ENCODE data around the gene C1QTNF12.
"Not testable (repeated sequence)": the region's sequence is repeated elsewhere in the genome, so short reads cannot be mapped to it uniquely, and the experiment has no call there.

Gene C1QTNF12

GRCh38 chr1:1259540-1259939, 13.0 kb upstream of the C1QTNF12 start:
- DNase-seq (ENCODE audit: low spot score), result no peak

- no peak for DNase-seq (ENCODE audit: low spot score)
These were observed 12.6 kb upstream of the C1QTNF12 start for GRCh38 chr1:1259119-1259488.

GRCh38 chr1:1256956-1257871, 10.7 kb upstream of the C1QTNF12 start:
- no peak for DNase-seq (ENCODE audit: low spot score)

- DNase-seq (ENCODE audit: low spot score), result no peak
These were observed 9.1 kb upstream of the C1QTNF12 start for GRCh38 chr1:1255611-1256010.

- no peak for DNase-seq (ENCODE audit: low spot score)
These were observed 8.6 kb upstream of the C1QTNF12 start for GRCh38 chr1:1255078-1255477.

- no peak for DNase-seq (ENCODE audit: low spot score)
These were observed 8.1 kb upstream of the C1QTNF12 start for GRCh38 chr1:1254667-1254998.

- DNase-seq (ENCODE audit: low spot score), result no peak
These were observed 7.6 kb upstream of the C1QTNF12 start for GRCh38 chr1:1253972-1254666.

- DNase-seq (ENCODE audit: low spot score), result no peak
These were observed 6.8 kb upstream of the C1QTNF12 start for GRCh38 chr1:1253314-1253713.

GRCh38 chr1:1250786-1251284, 4.3 kb upstream of the C1QTNF12 start:
- no peak for DNase-seq (ENCODE audit: low spot score)

- not testable (repeated sequence) for DNase-seq (ENCODE audit: low spot score)
These were observed 1.7 kb upstream of the C1QTNF12 start for GRCh38 chr1:1248009-1248913.

GRCh38 chr1:1247341-1247913, 905 bp upstream of the C1QTNF12 start:
- DNase-seq (ENCODE audit: low spot score), result no peak

GRCh38 chr1:1245817-1246576, 525 bp downstream of the C1QTNF12 start:
- DNase-seq (ENCODE audit: low spot score), result no peak

GRCh38 chr1:1245178-1245816, 1.2 kb downstream of the C1QTNF12 start:
- DNase-seq (ENCODE audit: low spot score), result no peak

- DNase-seq (ENCODE audit: low spot score), result peak; percentile 43
These were observed 2.2 kb downstream of the C1QTNF12 start for GRCh38 chr1:1244192-1244811.

- DNase-seq (ENCODE audit: low spot score), result no peak
These were observed 2.7 kb downstream of the C1QTNF12 start for GRCh38 chr1:1243807-1244191.

GRCh38 chr1:1243266-1243660, 3.3 kb downstream of the C1QTNF12 start:
- DNase-seq (ENCODE audit: low spot score), result no peak

- no peak for DNase-seq (ENCODE audit: low spot score)
These were observed 3.9 kb downstream of the C1QTNF12 start for GRCh38 chr1:1242461-1243265.

- DNase-seq (ENCODE audit: low spot score), result no peak
These were observed 4.8 kb downstream of the C1QTNF12 start for GRCh38 chr1:1241588-1242219.
